ENCODE measurements around the gene LRRC8E.

Gene LRRC8E

DNA sequence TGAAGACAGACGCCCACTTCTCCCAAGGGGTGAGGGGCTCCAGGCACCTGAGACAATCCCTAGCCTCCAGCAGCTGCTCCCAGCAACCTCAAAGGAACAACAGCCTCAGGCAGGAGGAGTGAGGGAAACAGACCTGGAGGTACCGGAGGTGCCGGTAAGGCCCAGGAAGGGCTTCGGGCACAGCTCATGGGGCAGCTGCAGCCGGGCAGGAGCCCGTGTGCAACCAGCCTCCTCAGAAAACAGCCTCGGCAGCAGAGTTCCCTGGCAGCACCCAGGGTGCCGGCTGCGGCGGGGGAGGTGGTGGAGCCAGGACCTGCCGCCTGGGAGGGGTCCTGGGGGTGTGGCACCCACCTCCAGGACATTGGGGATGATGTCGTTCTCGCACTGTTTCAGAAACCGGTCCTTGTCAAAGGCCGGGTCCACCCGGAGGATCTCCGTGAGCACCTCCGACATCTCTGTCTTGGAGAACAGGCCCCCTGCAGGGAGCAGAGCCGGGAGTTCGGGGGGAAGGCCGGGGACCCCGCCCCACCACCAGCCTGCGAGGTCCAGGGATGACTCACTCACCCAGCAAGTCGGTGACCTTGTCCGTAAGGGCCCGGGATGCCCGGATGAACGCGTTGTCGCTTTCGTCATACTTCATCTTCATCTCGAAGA is 44.1 kb downstream of the LRRC8E start:
- no peak for DNase-seq (ENCODE audit: low read depth)

DNA sequence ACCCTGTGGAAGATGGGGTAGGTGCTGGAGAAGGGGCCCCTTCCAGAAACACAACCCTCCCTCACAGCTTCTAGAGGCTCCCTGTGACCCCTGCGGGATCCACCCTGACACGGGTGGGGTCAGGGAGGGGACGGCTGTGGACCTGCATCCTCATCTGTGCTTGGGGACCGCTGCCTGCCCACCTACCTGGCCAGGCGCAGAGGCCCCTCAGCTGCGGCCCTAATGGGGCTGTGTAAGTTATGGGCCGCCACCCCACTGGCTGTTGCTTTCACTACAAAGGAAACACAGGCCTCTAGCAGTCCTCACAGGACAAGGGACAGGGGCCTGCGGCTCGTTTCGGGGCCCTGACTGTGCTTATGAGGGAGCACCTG is 44.6 kb downstream of the LRRC8E start:
- no peak for DNase-seq (ENCODE audit: low read depth)

DNA sequence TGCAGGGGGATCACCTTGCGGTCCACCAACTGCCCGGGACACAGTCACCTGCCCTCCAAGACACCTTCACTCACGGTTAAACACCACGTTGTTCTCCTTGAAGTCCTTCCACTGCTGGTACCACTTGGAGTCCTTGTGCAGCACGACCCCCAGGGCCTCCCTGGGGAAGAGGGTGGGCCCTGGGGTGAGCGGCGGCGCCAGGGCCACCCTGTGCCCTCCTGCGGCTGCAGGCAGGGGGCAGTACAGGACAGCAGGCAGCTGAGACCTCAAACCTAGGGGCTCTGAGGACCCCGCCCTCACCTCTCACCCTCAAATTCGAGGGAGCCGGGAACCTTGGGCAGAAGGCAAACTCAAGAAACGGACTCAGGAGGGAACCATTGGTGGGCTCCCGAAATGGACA is 45.1 kb downstream of the LRRC8E start:
- no peak for DNase-seq (ENCODE audit: low read depth)

DNA sequence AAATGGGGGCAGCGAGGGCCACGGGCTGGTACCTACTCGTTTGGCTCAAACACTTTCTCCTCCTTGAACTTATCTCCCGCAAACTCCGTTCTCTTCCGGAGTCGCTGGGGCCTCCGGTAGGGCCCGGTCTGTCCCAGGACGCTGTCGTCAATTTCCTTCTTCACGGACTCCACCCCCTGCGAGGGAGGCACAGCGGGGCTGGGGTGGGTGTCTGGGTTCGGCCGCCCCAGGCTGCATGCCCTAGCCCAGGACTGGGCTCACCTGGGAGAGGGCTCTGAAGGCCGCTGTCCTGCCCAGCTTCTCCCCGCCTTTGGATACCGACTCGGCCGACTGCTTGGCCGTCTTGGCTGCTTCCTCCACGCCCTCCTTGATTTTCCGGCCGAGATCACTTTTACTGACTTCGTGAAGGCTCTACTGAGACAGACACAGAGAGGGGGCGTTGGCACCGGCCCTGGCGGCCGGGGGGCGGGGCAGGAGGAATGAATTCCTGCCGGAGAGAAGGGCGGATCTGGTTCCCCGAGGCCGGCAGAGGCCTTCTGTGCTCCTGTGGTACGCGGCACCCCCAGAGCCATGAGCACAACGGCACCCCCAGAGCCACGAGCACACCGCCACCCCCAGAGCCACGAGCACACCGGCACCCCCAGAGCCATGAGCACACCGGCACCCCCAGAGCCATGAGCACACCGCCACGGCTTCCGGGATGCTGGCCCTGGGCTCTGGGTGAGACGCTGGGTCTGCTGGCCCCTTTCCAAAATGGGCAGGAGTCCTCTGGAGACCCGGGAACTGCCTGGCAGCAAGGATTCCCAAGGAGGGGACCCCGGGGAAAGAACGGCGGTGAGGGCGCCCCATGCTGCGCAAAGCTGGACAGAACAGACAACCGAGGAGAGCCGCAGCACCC is 45.8 kb downstream of the LRRC8E start:
- no peak for DNase-seq (ENCODE audit: low read depth)

DNA sequence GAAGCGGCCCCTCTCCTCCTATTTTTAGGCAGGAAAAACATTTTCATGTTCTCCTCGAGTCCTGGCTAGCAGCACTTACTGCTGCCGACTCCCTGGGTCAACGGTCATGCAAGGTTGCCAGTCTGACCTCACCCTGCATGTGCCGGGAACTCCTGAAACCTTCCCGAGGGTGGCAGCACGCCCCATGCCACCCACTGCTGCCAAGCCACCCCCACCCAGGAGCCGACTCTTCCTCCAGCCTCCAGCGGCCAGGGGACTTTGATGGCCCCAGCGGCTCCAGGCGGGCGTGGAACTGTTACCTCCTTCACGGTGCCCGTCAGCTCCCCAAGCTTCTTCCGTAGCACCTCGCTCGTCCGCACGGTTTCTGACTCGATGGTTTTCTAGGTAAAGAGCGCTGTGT is 46.5 kb downstream of the LRRC8E start:
- no peak for DNase-seq (ENCODE audit: low read depth)

DNA sequence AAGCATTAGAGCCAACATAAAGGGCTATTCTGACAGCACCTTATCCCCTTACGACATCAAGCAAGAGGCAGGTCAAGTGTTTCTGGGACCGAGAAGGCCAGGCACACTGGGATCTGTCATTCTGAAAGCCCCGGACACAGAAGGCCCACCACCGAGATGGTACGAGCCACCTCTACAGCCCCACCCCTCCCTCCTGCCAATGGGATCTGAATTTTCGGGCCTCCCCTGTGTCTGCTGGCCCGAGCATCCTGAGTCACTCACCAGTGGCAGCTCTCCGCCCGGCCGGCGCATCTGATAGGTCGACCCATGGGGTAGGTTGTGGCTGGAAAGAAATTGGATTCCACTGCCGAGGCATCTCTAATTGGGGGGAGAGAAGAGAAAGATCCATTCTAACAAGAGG is 52.5 kb downstream of the LRRC8E start:
- DNase-seq (ENCODE audit: low read depth): no peak

DNA sequence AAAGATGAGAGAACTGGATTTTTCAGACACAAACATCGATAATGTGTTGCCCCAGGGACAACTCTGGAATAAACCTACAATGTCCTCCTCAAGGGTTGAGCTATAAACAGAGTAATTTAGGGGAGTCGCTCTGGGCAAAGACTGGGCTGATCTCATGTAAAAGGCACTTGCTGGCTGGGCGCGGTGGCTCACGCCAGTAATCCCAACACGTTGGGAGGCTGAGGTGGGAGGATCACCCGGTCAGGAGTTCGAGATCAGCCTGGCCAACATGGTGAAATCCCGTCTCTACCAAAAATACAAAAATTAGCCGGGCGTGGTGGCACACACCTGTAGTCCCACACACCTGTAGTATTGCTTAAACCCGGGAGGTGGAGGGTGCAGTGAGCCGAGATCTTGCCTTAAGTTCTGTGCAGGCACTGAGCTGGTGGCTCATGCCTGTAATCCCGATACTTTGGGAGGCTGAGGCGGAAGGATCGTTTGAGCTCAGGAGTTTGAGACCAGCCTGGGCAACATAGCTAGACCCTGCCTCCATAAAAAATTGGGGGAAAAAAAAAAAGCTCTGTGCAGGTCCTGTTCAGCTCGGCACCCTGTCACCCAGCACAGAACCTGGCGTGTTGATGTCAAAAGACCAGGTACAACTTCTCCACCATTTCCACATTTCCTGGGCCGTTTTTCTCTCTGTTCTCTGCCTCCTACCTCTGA is 53.7 kb downstream of the LRRC8E start:
- no peak for DNase-seq (ENCODE audit: low read depth)

DNA sequence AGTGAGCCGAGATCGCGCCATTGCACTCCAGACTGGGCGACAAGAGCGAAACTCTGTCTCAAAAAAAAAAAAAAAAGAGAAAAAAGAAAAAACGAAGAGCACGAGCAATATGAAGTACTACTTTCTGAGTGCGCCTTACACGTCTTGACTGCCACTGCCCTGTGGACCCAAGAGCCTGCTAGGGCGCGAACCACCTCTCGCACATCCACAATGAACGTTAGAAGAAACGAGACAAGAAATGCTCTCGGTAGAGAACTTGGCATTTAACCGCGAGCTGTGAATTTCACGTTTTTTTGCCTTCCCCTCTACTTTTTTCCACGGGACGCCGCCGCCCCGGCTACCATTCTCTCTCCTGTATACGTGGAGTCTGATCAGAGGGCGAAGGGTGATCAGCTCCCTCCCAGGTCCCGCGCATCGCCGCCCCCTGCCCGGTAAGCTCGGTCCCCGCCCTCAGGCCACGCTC is 54.7 kb downstream of the LRRC8E start:
- DNase-seq (ENCODE audit: low read depth): no peak

DNA sequence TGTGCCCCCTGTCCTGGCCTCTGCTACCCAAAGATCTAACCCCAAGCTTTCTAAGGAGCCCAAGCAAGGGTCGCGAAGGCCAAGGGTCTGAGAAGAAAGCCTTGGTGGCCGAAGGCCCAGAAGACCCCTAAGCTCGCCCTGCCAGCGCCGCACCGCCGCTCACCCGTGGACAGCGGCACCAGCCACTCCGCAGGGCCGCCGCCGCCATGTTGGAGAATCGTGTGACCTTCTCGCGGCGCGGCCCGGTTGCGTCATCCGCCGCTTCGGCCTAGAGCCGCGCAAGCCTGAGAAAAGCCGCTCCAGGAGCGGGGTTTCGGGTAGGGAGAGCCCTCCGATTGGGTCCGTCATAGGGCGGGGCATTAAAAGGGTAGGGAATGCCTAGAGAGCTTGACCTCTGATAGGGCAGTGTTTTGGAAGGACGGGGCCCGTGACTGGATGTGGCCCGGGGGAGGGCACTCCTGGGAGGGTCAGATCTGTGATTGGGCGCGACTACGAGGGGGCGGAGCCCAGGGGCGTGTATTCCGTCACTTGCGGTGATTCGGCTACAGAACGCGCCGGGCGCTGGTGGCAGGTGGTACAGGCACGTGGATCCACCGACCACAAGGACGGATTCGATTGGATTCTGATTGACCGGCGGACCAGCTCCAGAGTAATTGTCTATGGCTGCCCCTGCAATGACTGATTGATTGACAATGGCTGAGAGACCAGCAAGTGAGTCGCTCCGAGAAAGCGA is 55.3 kb downstream of the LRRC8E start, which contains the start of gene TIMM44:
Gene TIMM44 (minus strand): TSS at position 223 of the 733 bp plus-strand sequence. CDS start 15 bp downstream, at position 208.
- DNase-seq (ENCODE audit: low read depth): peak; percentile 97

DNA sequence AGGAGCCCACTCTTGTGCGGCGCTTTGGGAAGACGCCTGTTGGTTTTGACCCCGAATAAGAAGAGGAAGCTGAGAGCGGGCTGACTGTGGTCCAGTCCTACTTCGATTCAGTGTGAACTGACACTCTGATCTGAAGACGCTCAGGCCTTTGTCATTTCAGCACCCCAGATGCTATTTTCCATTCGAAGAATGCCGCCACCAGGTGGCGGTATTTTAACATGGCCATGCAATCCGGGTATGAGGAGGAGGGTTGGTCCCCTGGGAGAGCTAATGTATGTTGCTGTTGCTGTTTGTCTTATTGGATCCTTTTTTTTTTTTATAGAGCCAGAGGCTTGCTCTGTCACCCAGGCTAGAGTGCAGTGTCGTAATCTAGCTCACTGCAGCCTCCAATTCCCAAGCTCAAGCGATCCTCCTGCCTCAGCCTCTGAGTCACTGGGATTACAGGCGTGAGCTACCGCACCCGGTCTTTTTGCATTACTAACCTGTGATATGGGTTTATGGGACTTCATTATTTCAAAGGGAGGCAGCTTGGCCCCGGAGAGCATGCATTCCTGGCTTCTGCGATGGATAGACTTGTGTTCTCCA is 56.0 kb downstream of the LRRC8E start:
- peak; percentile 72 for DNase-seq (ENCODE audit: low read depth)

DNA sequence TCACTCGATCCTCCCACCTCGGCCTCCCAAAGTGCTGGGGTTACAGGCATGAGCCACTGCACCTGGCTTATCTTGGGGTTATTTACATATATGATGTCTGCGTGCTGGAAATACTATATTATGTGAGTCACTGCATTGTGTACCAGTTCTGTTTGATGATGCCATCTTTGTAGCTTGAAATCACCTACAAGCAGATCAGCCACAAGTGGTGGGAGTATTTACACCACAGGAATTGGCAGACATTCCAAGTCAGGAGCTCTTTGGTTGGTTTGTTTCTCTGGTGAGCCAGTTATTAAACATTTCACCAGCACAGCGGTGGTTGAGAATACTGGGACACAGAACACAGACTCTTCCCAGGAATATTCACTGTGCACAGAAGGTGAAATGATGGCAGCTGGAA is 59.6 kb downstream of the LRRC8E start:
- DNase-seq (ENCODE audit: low read depth): no peak

Data from activated T-helper 1 cell treated with Interleukin-2 at 50 U/mL for 16 hours (primary cell).